ENCODE data around the gene GDA.

Gene GDA

GRCh38 chr9:72124947-72125346 is 24.3 kb upstream of the GDA start:
- TF ChIP-seq RAD21 (IDR thresholded peaks at IDR 0.05; ENCODE audit: low read depth) (no peak), ZBTB7A (IDR thresholded peaks at IDR 0.05; ENCODE audit: low read depth) (no peak), TEAD4 (IDR thresholded peaks at IDR 0.05) (no peak), CEBPB (IDR thresholded peaks at IDR 0.05) (no peak), FOXM1 (IDR thresholded peaks at IDR 0.05; ENCODE audit: borderline replicate concordance, low read depth) (no peak), TAF1 (IDR thresholded peaks at IDR 0.05; ENCODE audit: low read depth) (no peak), YY1 (IDR thresholded peaks at IDR 0.05; ENCODE audit: low read depth) (no peak), USF1 (IDR thresholded peaks at IDR 0.05) (no peak), REST (IDR thresholded peaks at IDR 0.05; ENCODE audit: low read depth) (no peak), CREB1 (IDR thresholded peaks at IDR 0.05; ENCODE audit: low read depth) (no peak), TCF12 (IDR thresholded peaks at IDR 0.05; ENCODE audit: low read depth) (no peak), EP300 (IDR thresholded peaks at IDR 0.05; ENCODE audit: borderline replicate concordance) (no peak), EGR1 (IDR thresholded peaks at IDR 0.05) (no peak), MAX (IDR thresholded peaks at IDR 0.05) (no peak), NFIC (IDR thresholded peaks at IDR 0.05) (no peak)

DNA sequence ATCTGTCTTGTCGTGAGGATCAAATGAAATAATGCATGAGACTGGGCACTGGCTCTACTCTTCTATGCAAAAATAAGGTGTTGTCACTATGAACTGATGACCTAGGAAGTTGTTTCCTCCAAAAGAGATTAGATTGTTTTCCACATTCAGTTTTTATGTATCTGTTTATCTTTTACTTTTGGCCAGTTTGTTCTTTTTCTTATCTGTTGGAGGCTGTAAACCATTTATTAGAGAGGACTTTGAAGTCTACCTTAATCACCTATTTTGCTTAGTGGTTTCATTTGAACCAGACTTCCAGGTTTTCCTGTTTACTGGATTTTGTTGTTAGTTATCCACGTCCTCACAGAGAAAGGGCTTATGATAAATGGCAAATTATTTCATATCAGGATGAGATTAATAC is 21.5 kb upstream of the GDA start:
- TF ChIP-seq MAX (IDR thresholded peaks at IDR 0.05) (no peak), ZBTB7A (IDR thresholded peaks at IDR 0.05; ENCODE audit: low read depth) (no peak), TEAD4 (IDR thresholded peaks at IDR 0.05) (no peak), TCF12 (IDR thresholded peaks at IDR 0.05; ENCODE audit: low read depth) (no peak), CREB1 (IDR thresholded peaks at IDR 0.05; ENCODE audit: low read depth) (no peak), RAD21 (IDR thresholded peaks at IDR 0.05; ENCODE audit: low read depth) (no peak), NFIC (IDR thresholded peaks at IDR 0.05) (no peak), TAF1 (IDR thresholded peaks at IDR 0.05; ENCODE audit: low read depth) (no peak), EGR1 (IDR thresholded peaks at IDR 0.05) (no peak), FOXM1 (IDR thresholded peaks at IDR 0.05; ENCODE audit: borderline replicate concordance, low read depth) (no peak), USF1 (IDR thresholded peaks at IDR 0.05) (no peak), EP300 (IDR thresholded peaks at IDR 0.05; ENCODE audit: borderline replicate concordance) (no peak), YY1 (IDR thresholded peaks at IDR 0.05; ENCODE audit: low read depth) (no peak), CEBPB (IDR thresholded peaks at IDR 0.05) (no peak), REST (IDR thresholded peaks at IDR 0.05; ENCODE audit: low read depth) (no peak)

- no peak for TF ChIP-seq RAD21 (IDR thresholded peaks at IDR 0.05; ENCODE audit: low read depth)
- TF ChIP-seq TCF12 (IDR thresholded peaks at IDR 0.05; ENCODE audit: low read depth), result no peak
- TF ChIP-seq REST (IDR thresholded peaks at IDR 0.05; ENCODE audit: low read depth), result no peak
- TF ChIP-seq FOXM1 (IDR thresholded peaks at IDR 0.05; ENCODE audit: borderline replicate concordance, low read depth), result no peak
- no peak for TF ChIP-seq USF1 (IDR thresholded peaks at IDR 0.05)
- no peak for TF ChIP-seq TEAD4 (IDR thresholded peaks at IDR 0.05)
- no peak for TF ChIP-seq NFIC (IDR thresholded peaks at IDR 0.05)
- TF ChIP-seq CREB1 (IDR thresholded peaks at IDR 0.05; ENCODE audit: low read depth), result no peak
- TF ChIP-seq EGR1 (IDR thresholded peaks at IDR 0.05), result no peak
- TF ChIP-seq TAF1 (IDR thresholded peaks at IDR 0.05; ENCODE audit: low read depth), result no peak
Observed at GRCh38 chr9:72128526-72128925, 20.7 kb upstream of the GDA start.
